G401 (cell line): ENCODE results near the gene TRIM41. TPM values are rescaled to one million over a fixed set of nuclear protein-coding genes. Genes with fewer than 3 reads are reported as not detected.

Source experiments
- DNase-seq: peaks from one replicate; pipeline ENCODE4 v3.0.0-alpha.2; 2015; ENCODE audit warnings: low spot score
- in situ Hi-C: cut with HindIII; loops from 2 replicates; pipeline ENCODE4 v1.10.0; 2016; ENCODE audit warnings: low sequenced_read_pairs, mixed read lengths
- total RNA-seq: library from RNA; depleted of rRNA; stranded (reverse); fragments of >200 nt; shearing (Covaris generic); gene quantifications from 2 replicates; pipeline ENCODE4 v1.2.3, GENCODE V29; 2014

The TRIM41 gene
- total RNA-seq, 1 experiment from 2014 or later = 23.0 TPM

- DNase-seq = peak; percentile 93
- in situ Hi-C loops = no loop called here
These were observed 31.4 kb upstream of the TRIM41 start for GRCh38 chr5:181191526-181192336.

GRCh38 chr5:181192337-181193046, 30.6 kb upstream of the TRIM41 start:
- in situ Hi-C loops = no loop called here
- DNase-seq = no peak

- in situ Hi-C loops = no loop called here
- DNase-seq = no peak
These were observed 29.4 kb upstream of the TRIM41 start for GRCh38 chr5:181193656-181194055.

- no peak for DNase-seq
- in situ Hi-C loops = no loop called here
These were observed 28.4 kb upstream of the TRIM41 start for GRCh38 chr5:181194489-181195248.

GRCh38 chr5:181195249-181195761, 27.8 kb upstream of the TRIM41 start:
- no peak for DNase-seq
- in situ Hi-C loops = no loop called here

GRCh38 chr5:181197326-181197951, 25.6 kb upstream of the TRIM41 start:
- no peak for DNase-seq
- in situ Hi-C loops = no loop called here

- DNase-seq = no peak
- in situ Hi-C loops = no loop called here
These were observed 24.9 kb upstream of the TRIM41 start for GRCh38 chr5:181198106-181198685.

- in situ Hi-C loops = no loop called here
- no peak for DNase-seq
These were observed 24.1 kb upstream of the TRIM41 start for GRCh38 chr5:181198905-181199519.

GRCh38 chr5:181199881-181200638, 23.0 kb upstream of the TRIM41 start:
- DNase-seq = no peak
- in situ Hi-C loops = no loop called here

GRCh38 chr5:181200816-181201215, 22.3 kb upstream of the TRIM41 start:
- in situ Hi-C loops = no loop called here
- DNase-seq = no peak

GRCh38 chr5:181203093-181203711, 19.9 kb upstream of the TRIM41 start:
- DNase-seq = no peak
- in situ Hi-C loops = no loop called here

- in situ Hi-C loops = no loop called here
- DNase-seq = no peak
These were observed 19.3 kb upstream of the TRIM41 start for GRCh38 chr5:181203777-181204112.

GRCh38 chr5:181204113-181204825, 18.8 kb upstream of the TRIM41 start:
- in situ Hi-C loops = no loop called here
- DNase-seq = peak; percentile 47

GRCh38 chr5:181204826-181205760, 18.0 kb upstream of the TRIM41 start, which contains the start of gene TRIM7:
Gene TRIM7 (minus strand): TSS chr5:181205196. CDS start chr5:181205110, 86 bp downstream.
- in situ Hi-C loops = no loop called here
- peak; percentile 54 for DNase-seq

- peak; percentile 56 for DNase-seq
- in situ Hi-C loops = no loop called here
These were observed 17.1 kb upstream of the TRIM41 start for GRCh38 chr5:181205761-181206649.
